GM12878 (cell line): ENCODE measurements around the gene PUS10. TPM values are rescaled to one million over a fixed set of nuclear protein-coding genes. Genes with fewer than 3 reads are reported as not detected.

ENCODE experiments used
- ATAC-seq: fragments of 200-7000 bp; cut with Tn5 transposase; 3 replicates; pipeline ENCODE4 v1.9.1; 2020; ENCODE audit warnings: mild to moderate bottlenecking, moderate library complexity
- BruUV-seq: library from RNA; stranded (reverse); fragments of 400-500 nt; replicated peaks from 2 replicates; lab custom pipeline; 2021; lab: Mats Ljungman, UMichigan
- CTCF ChIA-PET: fragments of 300-600 bp; sonication (Branson Sonifier 250); formaldehyde crosslinking; extraction: SDS; loops from one replicate; lab custom pipeline; 2021; ENCODE audit warnings: inconsistent platforms; lab: Yijun Ruan, JAX
- POLR2A ChIA-PET: fragments of 350-600 bp; formaldehyde crosslinking; extraction: SDS; loops from one replicate; lab custom pipeline; 2021; ENCODE audit warnings: inconsistent platforms; lab: Charles Lee
- RAD21 ChIA-PET: fragments of 300-600 bp; sonication (Branson Sonifier 250); formaldehyde crosslinking; loops from one replicate; lab custom pipeline; 2023; ENCODE audit warnings: antibody characterized with exemption; ENCODE audit not compliant: unreplicated experiment; lab: Charles Lee
- SMC1A ChIA-PET: fragments of 300-600 bp; sonication (Branson Sonifier 250); formaldehyde crosslinking; loops from one replicate; lab custom pipeline; 2023; ENCODE audit not compliant: unreplicated experiment, uncharacterized antibody; lab: Charles Lee
- DNase-seq: peaks from one replicate; pipeline ENCODE4 v3.0.0-alpha.2; 2011; ENCODE audit warnings: low read depth, low spot score
- FAIRE-seq: peaks from 3 replicates; lab custom pipeline; 2011; peaks lifted over from hg19 to GRCh38; lab: Jason Lieb, UNC
- H2AFZ ChIP-seq: 2 replicates; pipeline ENCODE4 v1.6.0; 2011; ENCODE audit warnings: low read depth, low read length, control low read depth; ENCODE audit not compliant: control insufficient read depth
- H3K27ac ChIP-seq: 2 replicates; pipeline ENCODE4 v1.5.1; 2011; ENCODE audit warnings: control low read depth; ENCODE audit not compliant: control insufficient read depth, insufficient read depth
- H3K27me3 ChIP-seq, 2 experiments: replicated peaks in 1 of 2; 2 replicates each; pipeline versions ENCODE4 v1.6.0 to v1.6.1; 2011; ENCODE audit warnings: low read length in 1 of 2; ENCODE audit not compliant: control insufficient read depth in 2 of 2, insufficient read depth in 2 of 2
- H3K36me3 ChIP-seq, 2 experiments: 2 replicates each; pipeline ENCODE4 v1.5.1; 2011; ENCODE audit warnings: low read length in 1 of 2; ENCODE audit not compliant: control insufficient read depth in 2 of 2, insufficient read depth in 2 of 2
- H3K4me1 ChIP-seq: 2 replicates; pipeline ENCODE4 v1.6.1; 2011; ENCODE audit warnings: mild to moderate bottlenecking, low read length, moderate library complexity, mixed read lengths; ENCODE audit not compliant: control insufficient read depth, insufficient read depth
- H3K4me2 ChIP-seq: 2 replicates; pipeline ENCODE4 v1.6.0; 2011; ENCODE audit warnings: control low read depth; ENCODE audit not compliant: control insufficient read depth, insufficient read depth
- H3K4me3 ChIP-seq: fragments of 200-600 bp; sonication (generic); 2 replicates; pipeline ENCODE4 v1.5.1; 2016
- H3K79me2 ChIP-seq: 2 replicates; pipeline ENCODE4 v1.6.0; 2011; ENCODE audit warnings: low read length; ENCODE audit not compliant: control insufficient read depth, insufficient read depth
- H3K9ac ChIP-seq: 2 replicates; pipeline ENCODE4 v1.8.0; 2011; ENCODE audit warnings: low read length, control low read depth, mixed read lengths; ENCODE audit not compliant: control insufficient read depth, insufficient read depth
- H3K9me3 ChIP-seq: replicated peaks from 3 replicates; pipeline ENCODE4 v1.5.1; 2011; ENCODE audit warnings: mild to moderate bottlenecking, low read length; ENCODE audit not compliant: control insufficient read depth, insufficient read depth
- H4K20me1 ChIP-seq: 2 replicates; pipeline ENCODE4 v1.6.0; 2011; ENCODE audit not compliant: control insufficient read depth, insufficient read depth
- BMI1 ChIP-seq: fragments of 450-650 bp; IDR thresholded peaks from 2 replicates; pipeline ENCODE4 v1.6.1; 2016; ENCODE audit warnings: mild to moderate bottlenecking, moderate library complexity, borderline replicate concordance
- CHD1 ChIP-seq: IDR thresholded peaks from 2 replicates; pipeline ENCODE4 v1.6.1; 2012; ENCODE audit warnings: low read depth, low read length, improper control_type of control experiment
- CREM ChIP-seq: IDR thresholded peaks from 2 replicates; pipeline ENCODE4 v1.6.1; 2014; ENCODE audit warnings: antibody characterized with exemption, low read depth
- ELK1 ChIP-seq: IDR thresholded peaks from 2 replicates; pipeline ENCODE4 v1.6.1; 2012; ENCODE audit warnings: low read depth, low read length, improper control_type of control experiment
- FOXK2 ChIP-seq: fragments of 450-650 bp; IDR thresholded peaks from 2 replicates; pipeline ENCODE4 v1.6.1; 2017; ENCODE audit warnings: mild to moderate bottlenecking, moderate library complexity
- FOXM1 ChIP-seq: IDR thresholded peaks from 2 replicates; pipeline ENCODE4 v1.6.1; 2012; ENCODE audit warnings: low read depth, mild to moderate bottlenecking, inconsistent platforms, low read length, moderate library complexity
- GATAD2B ChIP-seq: fragments of 450-650 bp; conservative IDR thresholded peaks from 2 replicates; pipeline ENCODE4 v1.6.1; 2017; ENCODE audit warnings: low read depth, mild to moderate bottlenecking, moderate library complexity
- HDGF ChIP-seq: fragments of 450-650 bp; IDR thresholded peaks from 2 replicates; pipeline ENCODE4 v1.6.1; 2016; ENCODE audit warnings: antibody characterized with exemption
- IKZF2 ChIP-seq, 2 experiments: fragments of 450-650 bp; IDR thresholded peaks; 2 replicates each; pipeline ENCODE4 v1.6.1; 2017; ENCODE audit warnings: mild to moderate bottlenecking in 2 of 2, moderate library complexity in 2 of 2
- NFIC ChIP-seq: IDR thresholded peaks from 2 replicates; pipeline ENCODE4 v1.6.1; 2012; ENCODE audit warnings: low read depth, mild to moderate bottlenecking, inconsistent platforms, low read length, moderate library complexity
- POLR2AphosphoS5 ChIP-seq: IDR thresholded peaks from 2 replicates; pipeline ENCODE4 v1.6.1; 2011; ENCODE audit warnings: mild to moderate bottlenecking, low read length, inconsistent platforms
- RAD21 ChIP-seq: IDR thresholded peaks from 2 replicates; pipeline ENCODE4 v1.6.1; 2011; ENCODE audit warnings: mild to moderate bottlenecking, low read depth, low read length, moderate library complexity; ENCODE audit not compliant: insufficient read depth
- RUNX3 ChIP-seq: IDR thresholded peaks from 2 replicates; pipeline ENCODE4 v1.6.1; 2012; ENCODE audit warnings: low read length, inconsistent platforms
- SREBF1 ChIP-seq: IDR thresholded peaks from 2 replicates; pipeline ENCODE4 v1.6.1; 2012; ENCODE audit warnings: mild to moderate bottlenecking, low read length
- SUZ12 ChIP-seq: fragments of 200-600 bp; sonication (generic); IDR thresholded peaks from one replicate; pipeline ENCODE4 v1.6.1; 2018; ENCODE audit warnings: antibody characterized with exemption, mild to moderate bottlenecking; ENCODE audit not compliant: unreplicated experiment
- TBL1XR1 ChIP-seq: IDR thresholded peaks from 2 replicates; pipeline ENCODE4 v1.6.1; 2012; ENCODE audit warnings: low read depth, low read length, improper control_type of control experiment
- WRNIP1 ChIP-seq: IDR thresholded peaks from 2 replicates; pipeline ENCODE4 v1.6.1; 2011; ENCODE audit warnings: low read depth, low read length, improper control_type of control experiment, borderline replicate concordance
- ZBTB40 ChIP-seq: fragments of 450-650 bp; IDR thresholded peaks from 2 replicates; pipeline ENCODE4 v1.6.1; 2016; ENCODE audit warnings: mild to moderate bottlenecking, moderate library complexity, borderline replicate concordance
- ZNF207 ChIP-seq: fragments of 450-650 bp; IDR thresholded peaks from 2 replicates; pipeline ENCODE4 v1.6.1; 2014; ENCODE audit warnings: antibody characterized with exemption, mild to moderate bottlenecking, borderline replicate concordance
- ZNF217 ChIP-seq: fragments of 450-650 bp; IDR thresholded peaks from 2 replicates; pipeline ENCODE4 v1.6.1; 2017; ENCODE audit warnings: antibody characterized with exemption, mild to moderate bottlenecking
- WGBS: methylation state at CpG from one replicate; pipeline ENCODE4 v1.1.6; 2016; ENCODE audit warnings: low lambda C conversion rate; ENCODE audit not compliant: insufficient replicate concordance, insufficient coverage; ENCODE audit errors: missing lambda C conversion rate; 5-methylcytosine and 5-hydroxymethylcytosine counted together
- in situ Hi-C: fragments of 300-500 bp; cut with MboI; formaldehyde crosslinking; loops from 9 replicates; pipeline ENCODE4 v1.14.3; 2018; ENCODE audit warnings: mixed read lengths
- intact Hi-C: fragments of 100-400 bp; cut with micrococcal nuclease; formaldehyde crosslinking; loops from one replicate; pipeline ENCODE4 v1.14.2; 2022; ENCODE audit not compliant: unreplicated experiment
- polyA plus RNA-seq, 11 experiments: library from polyadenylated mRNA; depleted of rRNA in 4 of 11; unstranded in 6 of 11; stranded (reverse) in 5 of 11; fragments of >200 nt; fragmentation: Nextera tagmentation in 4 of 11; fragmentation: Illumina TruSeq in 1 of 11; extraction: Ambion mirVana in 4 of 11; extraction: Trizol in 1 of 11; gene quantifications; 1 replicate in 1 of 11; 2 replicates in 10 of 11; pipeline versions ENCODE4 v1.2.1 to v1.2.3, GENCODE V29; 2011 to 2016; ENCODE audit warnings: inconsistent platforms in 2 of 11, missing spikeins in 2 of 11, low read depth in 1 of 11
- total RNA-seq, 4 experiments: library from RNA; depleted of rRNA in 3 of 4; stranded (reverse); fragments of >200 nt in 3 of 4; fragmentation: Illumina TruSeq in 1 of 4; extraction: Trizol in 1 of 4; gene quantifications; 2 replicates each; pipeline versions ENCODE4 v1.2.1 to v1.2.3, GENCODE V29; 2013 to 2021

Gene PUS10
- total and polyA plus RNA-seq, 10 of the 15 experiments (the other 5 are each of a cell fraction or from before 2014, with no cell fraction given): 9.1 to 17.0 (median 13.0) TPM

DNA sequence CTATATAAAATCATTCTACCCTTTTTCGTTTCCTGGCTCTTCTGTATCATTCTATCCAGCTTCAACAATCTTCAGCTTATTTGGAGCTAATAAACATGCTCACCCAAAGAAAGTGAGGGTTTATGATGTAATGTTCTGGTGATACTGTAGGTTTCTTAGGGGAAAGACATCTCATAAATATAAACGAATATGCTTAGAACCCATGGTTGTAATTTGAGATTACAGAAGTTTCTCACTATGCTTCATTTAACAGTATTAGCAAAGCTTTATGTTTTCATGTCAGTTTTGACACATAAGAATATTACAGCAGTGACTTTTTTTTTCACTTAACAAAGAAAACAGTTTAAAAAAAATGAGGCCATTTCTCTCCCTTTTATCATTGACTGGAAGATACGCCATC lies 12.3 kb downstream of the PUS10 start:
- 64% methylated on average over 3 of the region's 3 CpGs for WGBS
- Histone ChIP-seq H3K27me3 (no peaks in the 10 kb centered on the region), H3K27ac (no peak overlapping the region), H3K79me2 (no peaks in the 10 kb centered on the region), H2AFZ (no peak overlapping the region), H3K9ac (no peak overlapping the region), H3K4me1 (no peaks in the 10 kb centered on the region), H3K4me2 (no peak overlapping the region), H3K4me3 (no peak overlapping the region), H3K9me3 (no peaks in the 10 kb centered on the region), H3K36me3 (no peaks in the 10 kb centered on the region), H4K20me1 (no peaks in the 10 kb centered on the region)
- intact Hi-C loops (no loop called here), in situ Hi-C loops (no loop called here)
- SMC1A ChIA-PET: interaction anchor here (0.5 to 2.0 kb wide), 10 partner anchors 8 to 298 kb away, joined by 3 to 7 read pairs (median 4); no protein-coding TSS in a partner anchor
- RAD21 ChIA-PET: interaction anchor here (0.9 to 2.3 kb wide), 2 partner anchors 250 to 297 kb away, joined by 4 to 11 read pairs; partner anchors contain the start of gene PAPOLG
- POLR2A ChIA-PET: interaction anchor here (0.6 to 0.7 kb wide), 2 partner anchors 167 to 847 kb away, joined by 3 to 4 read pairs; no protein-coding TSS in a partner anchor
- no peak for TF ChIP-seq ELK1
- no peak for TF ChIP-seq SREBF1
- TF ChIP-seq FOXK2: no peak
- TF ChIP-seq POLR2AphosphoS5: no peak
- TF ChIP-seq RAD21: no peak
- no peak for TF ChIP-seq GATAD2B
- no peak for TF ChIP-seq HDGF
- no peak for TF ChIP-seq NFIC
- no peak for TF ChIP-seq SUZ12
- TF ChIP-seq CHD1: no peak
- TF ChIP-seq ZNF207: no peak
- TF ChIP-seq WRNIP1: no peak
- no peak for TF ChIP-seq ZNF217
- TF ChIP-seq BMI1: no peak
- TF ChIP-seq RUNX3: no peak
- TF ChIP-seq FOXM1: no peak
- no peak for TF ChIP-seq TBL1XR1
- TF ChIP-seq IKZF2 (IDR thresholded peaks at IDR 0.05): no peak
- TF ChIP-seq ZBTB40: no peak
- no peak for TF ChIP-seq CREM
- BruUV-seq: no TSS peak
- CTCF ChIA-PET: interaction anchor here (0.5 to 3.1 kb wide), 10 partner anchors 8 to 653 kb away, joined by 3 to 15 read pairs (median 3); partner anchors contain the start of gene PUS10
- DNase-seq: no peak
- no peak for FAIRE-seq
- no peak for ATAC-seq
